Activated CD4-positive, alpha-beta T cell treated with anti-CD3 and anti-CD28 coated beads, Interleukin-2, amount 50 U/mL, for 1 hour (primary cell): ENCODE measurements around the gene NCAPH2.
A peak's percentile ranks its signal among the peaks of the same experiment; 100 is the strongest.

Experiments
- DNase-seq: peaks from one replicate; pipeline ENCODE4 v3.0.0-alpha.2; 2020

NCAPH2 gene

GRCh38 chr22:50474710-50475651, 33.0 kb upstream of the NCAPH2 start, which contains the start of gene SBF1:
SBF1 (minus strand) TSS chr22:50475035; CDS start chr22:50474840, 195 bp downstream.
- DNase-seq = peak; percentile 83

- DNase-seq = no peak
Measured at GRCh38 chr22:50475652-50476002, 32.4 kb upstream of the NCAPH2 start.

DNA sequence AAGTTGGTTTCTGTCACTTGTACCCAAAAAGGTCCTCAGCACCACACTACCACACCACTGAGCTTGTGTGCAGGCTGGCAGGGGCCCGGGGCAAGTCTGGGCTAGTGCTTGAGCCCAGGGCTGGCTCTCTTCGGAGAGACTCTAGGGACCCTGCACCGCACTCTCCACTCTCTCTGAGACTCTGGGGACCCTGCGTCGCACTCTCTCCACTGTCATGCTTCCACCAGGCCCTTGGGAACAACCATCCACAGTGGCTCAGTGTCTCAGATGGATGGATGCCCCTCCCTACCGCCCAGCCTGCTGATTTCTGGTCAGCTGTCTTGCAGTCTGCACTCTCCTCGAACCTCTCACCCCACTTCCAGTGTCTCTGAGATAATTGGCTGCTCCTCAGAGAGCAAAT, 31.2 kb upstream of the NCAPH2 start:
- DNase-seq = no peak

DNA sequence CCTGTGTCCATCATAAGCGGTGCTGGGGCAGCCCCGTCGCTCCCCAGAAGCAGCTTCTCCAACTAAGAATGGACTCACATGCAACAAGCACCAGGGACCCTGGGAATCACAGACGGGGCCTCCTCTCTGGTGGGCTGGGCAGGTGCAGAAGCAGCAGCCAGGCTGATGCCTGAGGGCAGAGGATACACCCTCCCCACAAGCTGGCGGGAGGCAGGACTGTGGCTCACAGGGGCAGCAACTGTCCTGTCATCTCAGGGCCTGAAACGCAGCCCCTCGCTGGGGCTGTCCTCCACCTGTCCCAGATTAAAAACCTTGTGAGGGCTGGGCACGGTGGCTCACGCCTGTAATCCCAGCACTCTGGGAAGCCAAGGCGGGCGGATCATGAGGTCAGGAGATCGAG, 30.1 kb upstream of the NCAPH2 start:
- DNase-seq = no peak

DNA sequence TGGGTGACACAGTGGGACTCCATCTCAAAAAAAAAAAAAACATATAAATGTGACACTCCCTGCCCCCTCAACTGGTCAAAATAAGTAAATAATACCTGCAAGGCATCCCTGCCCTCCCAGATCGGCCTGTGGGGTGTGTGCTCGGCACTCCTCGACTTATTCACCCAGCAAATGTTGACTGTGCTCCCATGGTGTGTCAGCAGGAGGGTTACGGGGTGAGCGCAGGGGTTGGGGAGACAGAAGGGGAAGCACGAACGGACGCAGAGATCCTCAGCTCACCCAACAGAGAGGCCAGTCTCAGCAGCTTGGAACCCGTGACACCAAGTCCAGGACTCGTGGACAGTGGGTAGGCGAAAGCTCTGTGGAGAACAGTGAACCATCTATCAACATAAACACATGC, 28.3 kb upstream of the NCAPH2 start:
- DNase-seq = no peak

DNA sequence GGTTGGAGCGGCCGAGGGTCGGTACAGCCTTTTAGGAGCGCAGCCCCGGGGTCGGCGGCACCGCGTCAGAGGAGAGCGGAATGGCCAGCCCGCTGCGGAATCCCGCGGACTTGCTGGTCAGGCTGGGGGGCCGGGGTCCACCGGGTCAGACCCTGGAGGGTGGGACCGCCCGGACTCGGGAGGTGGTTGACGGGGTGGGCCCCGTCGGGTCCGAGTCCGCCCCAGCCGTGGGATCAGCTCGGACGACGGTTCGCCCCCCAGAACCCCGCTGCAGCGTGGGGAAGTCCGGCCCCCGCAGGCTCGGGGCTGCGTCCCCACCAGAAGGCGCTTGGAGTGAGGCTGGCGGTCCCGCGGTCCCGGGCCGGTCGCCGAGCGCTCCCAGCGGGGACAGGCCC, 27.0 kb upstream of the NCAPH2 start:
- no peak for DNase-seq

DNA sequence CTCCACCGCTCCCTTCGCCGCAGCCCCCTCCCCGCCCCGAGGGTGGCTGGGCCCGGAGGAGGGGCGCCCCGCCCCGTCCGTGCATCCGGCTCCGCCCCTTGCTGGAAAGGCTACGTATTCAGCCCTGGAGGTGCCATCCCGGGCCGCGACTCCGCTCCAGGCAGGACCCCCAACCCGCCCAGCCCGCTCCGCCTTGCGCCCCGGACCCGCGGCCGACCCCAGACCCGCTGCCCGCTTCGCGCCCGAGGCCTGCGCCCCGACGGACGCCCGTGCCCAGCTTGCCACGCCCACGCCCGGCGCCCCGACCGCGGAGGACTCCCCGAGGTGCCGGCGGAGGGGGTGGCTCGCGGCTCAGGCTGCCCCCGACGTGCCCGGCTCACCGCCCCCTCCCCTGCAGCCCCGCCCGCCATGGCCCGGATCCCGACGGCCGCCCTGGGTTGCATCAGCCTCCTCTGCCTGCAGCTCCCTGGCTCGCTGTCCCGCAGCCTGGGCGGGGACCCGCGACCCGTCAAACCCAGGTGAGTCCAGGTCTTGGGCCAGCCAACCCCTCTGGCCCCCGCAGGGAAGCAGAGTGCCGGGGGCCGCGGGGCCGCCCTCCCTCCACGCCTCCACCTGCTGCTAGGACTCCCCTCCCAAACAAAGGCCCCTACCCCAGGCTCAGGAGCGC, 26.5 kb upstream of the NCAPH2 start, which contains the start of gene ADM2:
ADM2 (plus strand) TSS at position 104 of the 667 bp plus-strand sequence; CDS start at position 409, 305 bp downstream.
- peak; percentile 64 for DNase-seq

GRCh38 chr22:50482107-50483074, 25.6 kb upstream of the NCAPH2 start:
- DNase-seq = no peak

DNA sequence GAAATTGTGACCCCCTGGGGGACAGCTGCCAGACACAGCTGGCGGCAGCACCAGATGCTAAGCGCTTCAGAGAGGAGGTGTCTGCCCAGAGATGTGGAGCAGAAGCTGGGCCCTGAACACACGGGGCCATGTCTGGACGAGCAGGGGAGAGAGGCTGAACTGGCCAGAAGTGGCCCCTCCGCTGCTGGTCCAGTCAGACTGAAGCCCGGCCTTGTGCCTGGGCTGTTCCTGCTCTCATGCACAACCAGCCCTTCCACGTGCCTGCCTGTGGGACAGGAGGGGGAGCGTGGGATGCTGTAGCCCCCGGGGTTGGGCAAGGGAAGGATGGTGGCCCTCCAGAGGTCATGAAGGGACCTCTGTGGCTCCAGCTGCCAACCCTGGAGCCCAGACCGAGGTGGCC, 24.9 kb upstream of the NCAPH2 start:
- DNase-seq = no peak

- DNase-seq = no peak
Measured at GRCh38 chr22:50483556-50483955, 24.5 kb upstream of the NCAPH2 start.

- DNase-seq = no peak
Measured at GRCh38 chr22:50483977-50484853, 23.8 kb upstream of the NCAPH2 start.

DNA sequence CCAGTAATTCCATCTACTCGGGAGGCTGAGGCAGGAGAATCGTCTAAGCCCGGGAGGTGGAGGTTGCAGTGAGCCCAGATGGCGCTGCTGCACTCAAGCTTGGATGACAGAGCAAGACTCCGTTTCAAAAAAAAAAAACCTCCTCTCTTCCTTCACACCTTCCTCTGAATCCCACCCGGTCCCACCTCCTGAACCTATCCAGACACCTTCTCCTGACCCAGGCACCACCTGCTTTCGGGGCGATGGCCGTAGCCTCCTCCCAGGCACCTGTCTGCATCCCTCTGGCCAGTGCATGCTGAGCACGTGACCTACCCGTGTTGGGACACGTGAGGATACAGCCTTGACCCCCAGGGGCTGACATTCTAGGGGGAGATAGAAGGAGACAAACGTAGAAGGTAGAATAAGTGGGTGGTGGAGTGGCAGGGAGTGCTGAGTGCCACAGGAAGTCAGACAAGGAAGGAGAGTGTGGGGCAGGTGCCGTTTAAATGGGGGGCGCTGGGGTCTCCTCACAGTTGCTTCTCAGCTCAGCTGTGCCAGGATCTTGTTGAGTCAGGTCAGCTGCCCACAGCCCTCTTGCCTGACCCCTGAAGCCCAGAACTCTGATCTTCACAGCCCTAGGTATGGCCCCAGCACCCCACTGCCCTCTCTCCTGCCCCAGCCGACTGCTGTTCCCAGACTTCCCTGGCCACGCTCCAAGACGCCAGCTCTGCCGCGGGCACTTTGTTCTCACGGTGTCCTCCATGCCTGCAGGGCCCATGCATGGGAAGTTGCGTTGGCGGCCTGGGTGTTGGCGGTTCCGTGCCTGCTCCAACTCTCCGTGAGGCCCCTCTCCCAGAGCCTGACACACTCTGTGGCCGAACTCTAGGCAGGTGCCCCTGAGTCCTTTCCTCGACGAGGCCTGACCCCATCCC, 22.5 kb upstream of the NCAPH2 start:
- no peak for DNase-seq

GRCh38 chr22:50486561-50487289, 21.3 kb upstream of the NCAPH2 start, which contains the start of gene MIOX:
MIOX (plus strand) TSS chr22:50486859; CDS start chr22:50486898, 39 bp downstream.
- no peak for DNase-seq

- DNase-seq = no peak
Measured at GRCh38 chr22:50487290-50488005, 20.6 kb upstream of the NCAPH2 start.

DNA sequence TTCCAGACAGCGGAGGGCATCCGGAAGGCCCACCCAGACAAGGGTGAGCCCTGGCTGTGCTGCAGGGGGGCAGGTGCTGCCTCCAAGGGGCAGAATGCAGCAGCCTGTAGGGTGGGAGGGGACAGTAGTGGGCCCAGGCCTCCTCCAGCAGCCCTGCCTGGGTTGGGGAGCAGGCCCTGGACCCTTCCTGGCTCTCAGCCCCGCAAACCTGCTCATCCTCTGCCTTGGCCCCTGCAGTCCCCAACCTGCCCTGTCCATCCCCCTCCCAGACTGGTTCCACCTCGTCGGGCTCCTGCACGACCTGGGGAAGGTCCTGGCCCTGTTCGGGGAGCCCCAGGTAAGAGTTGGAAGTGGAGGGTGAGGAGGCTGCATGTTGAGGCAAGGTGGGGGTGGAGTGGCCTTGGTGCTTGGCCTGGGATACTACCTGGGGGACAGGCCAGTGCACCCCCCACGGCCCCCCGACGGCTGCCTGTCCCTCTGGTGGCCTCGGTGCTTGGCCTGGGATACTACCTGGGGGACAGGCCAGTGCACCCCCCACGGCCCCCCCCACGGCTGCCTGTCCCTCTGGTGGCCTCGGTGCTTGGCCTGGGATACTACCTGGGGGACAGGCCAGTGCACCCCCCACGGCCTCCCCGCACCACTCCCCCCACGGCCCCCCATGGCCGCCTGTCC, 19.9 kb upstream of the NCAPH2 start:
- no peak for DNase-seq

GRCh38 chr22:50488886-50489285, 19.1 kb upstream of the NCAPH2 start:
- DNase-seq = no peak

GRCh38 chr22:50489363-50490243, 18.4 kb upstream of the NCAPH2 start:
- DNase-seq = no peak
